ENCODE measurements around the gene PCLO.

- TF ChIP-seq CTCF (conservative IDR thresholded peaks at IDR 0.05; ENCODE audit: low read length) (no peak), EZH2phosphoT487 (IDR thresholded peaks at IDR 0.05; ENCODE audit: borderline replicate concordance, low read depth, low read length) (no peak)
These were observed 416.9 kb downstream of the PCLO start for GRCh38 chr7:82745820-82746219.
